ENCODE measurements around the gene DAPL1.

DAPL1 gene, protein sequence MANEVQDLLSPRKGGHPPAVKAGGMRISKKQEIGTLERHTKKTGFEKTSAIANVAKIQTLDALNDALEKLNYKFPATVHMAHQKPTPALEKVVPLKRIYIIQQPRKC

GRCh38 chr2:158795195-158795924 lies at the start of gene DAPL1:
Gene DAPL1, plus strand, starts transcription at chr2:158795317. Its CDS starts 56 bp downstream, at chr2:158795373.
- no peak for DNase-seq

GRCh38 chr2:158745866-158746382 lies 49.2 kb upstream of the DAPL1 start:
- no peak for DNase-seq

- DNase-seq = no peak
These were observed 48.6 kb upstream of the DAPL1 start for GRCh38 chr2:158746488-158746887.

DNA sequence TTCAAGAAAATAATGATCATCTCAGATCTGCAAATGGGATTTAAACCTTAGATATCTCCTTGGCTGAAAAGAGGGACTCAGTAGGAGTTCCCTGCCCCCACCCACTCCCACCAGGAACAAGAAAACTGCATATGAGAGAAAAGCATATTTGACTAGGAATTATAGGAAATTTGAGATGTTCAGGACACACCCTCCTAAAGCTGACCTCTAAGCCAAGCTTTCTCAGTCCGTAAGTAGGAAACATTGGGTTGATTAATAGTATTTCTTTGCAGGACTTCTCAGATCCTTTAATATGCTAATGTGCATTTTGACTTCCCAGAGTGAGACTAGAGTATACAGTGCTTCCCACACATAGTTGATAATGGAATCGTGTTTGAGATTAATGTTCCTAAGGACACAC lies 47.8 kb upstream of the DAPL1 start:
- DNase-seq = no peak

DNA sequence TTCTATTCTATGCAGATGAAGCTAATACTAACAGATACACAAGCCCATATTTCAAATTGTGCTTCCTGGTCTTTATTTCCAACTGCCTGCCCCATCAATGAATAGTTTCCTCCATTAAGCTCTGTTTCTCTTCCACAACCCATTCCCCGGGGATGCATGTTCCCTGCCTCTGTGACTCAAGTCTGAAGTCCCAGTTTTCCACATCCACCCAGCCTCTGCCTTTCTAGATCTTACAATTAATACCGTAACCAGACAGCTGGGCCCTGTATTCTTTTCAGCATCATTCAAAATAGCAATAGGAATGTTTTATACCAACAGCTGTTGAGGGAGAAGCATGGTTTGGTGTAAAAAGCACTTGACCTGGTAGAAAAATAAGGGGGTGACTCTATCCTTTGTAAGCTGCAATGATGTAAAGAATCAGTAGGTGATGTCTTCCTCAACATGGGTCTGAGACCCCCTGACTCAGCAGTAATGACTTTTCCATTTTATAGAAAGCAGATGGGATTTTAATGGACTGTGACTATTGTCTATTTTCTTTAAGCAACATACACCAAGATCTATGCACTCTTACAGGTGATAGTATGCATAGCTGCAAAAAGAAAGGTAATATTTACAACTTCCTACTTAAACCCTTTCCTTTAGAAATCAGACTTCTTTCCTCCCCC lies 46.1 kb upstream of the DAPL1 start:
- no peak for DNase-seq

GRCh38 chr2:158750458-158751125 lies 44.5 kb upstream of the DAPL1 start:
- DNase-seq = no peak

DNA sequence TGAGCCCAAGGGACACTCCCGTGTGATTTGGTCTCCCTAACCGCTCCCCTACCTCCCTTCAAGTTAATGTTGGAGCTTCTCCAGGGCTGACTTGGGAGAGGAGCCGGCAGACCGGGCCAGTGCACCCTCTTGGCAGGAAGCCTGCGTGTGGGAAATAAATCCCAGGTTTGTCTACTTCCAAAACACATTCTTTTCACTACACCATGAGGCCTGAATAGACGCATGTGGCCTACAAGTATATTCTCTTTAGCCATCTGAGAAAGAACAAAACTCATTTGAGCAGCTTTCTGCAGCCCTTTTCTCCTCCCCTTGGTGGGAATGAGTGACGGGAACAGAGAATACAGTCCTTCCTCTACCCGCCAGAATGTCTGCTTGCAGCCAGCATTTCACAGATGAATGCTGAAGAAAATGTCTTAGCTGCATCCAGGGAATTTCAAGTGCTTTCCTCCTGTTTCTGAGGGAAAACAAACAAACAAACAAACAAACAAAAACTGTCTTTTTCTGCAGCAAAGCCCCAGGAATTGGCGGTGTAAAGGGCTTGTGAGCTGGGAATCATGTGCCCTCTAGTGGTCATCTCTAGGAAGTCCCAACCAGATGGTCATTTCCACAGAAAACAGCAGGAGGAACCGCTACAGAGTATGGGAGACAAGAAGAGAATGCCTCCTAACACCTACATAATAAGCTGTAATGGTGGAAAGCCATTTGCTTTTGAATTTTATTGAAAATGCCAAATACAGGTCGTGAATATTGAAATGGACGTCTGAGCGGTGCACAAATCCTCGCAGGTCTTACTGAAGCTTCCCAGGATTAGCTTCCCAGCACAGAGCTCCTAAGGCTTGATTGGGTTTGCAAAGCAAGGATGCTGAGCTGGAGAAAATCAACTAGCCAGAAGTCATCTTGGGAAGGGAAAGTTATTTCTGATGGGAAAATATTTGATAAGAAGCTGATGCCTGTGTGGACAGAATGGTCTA lies 41.2 kb upstream of the DAPL1 start:
- peak; percentile 50 for DNase-seq

- DNase-seq = no peak
These were observed 39.6 kb upstream of the DAPL1 start for GRCh38 chr2:158755310-158756087.

DNA sequence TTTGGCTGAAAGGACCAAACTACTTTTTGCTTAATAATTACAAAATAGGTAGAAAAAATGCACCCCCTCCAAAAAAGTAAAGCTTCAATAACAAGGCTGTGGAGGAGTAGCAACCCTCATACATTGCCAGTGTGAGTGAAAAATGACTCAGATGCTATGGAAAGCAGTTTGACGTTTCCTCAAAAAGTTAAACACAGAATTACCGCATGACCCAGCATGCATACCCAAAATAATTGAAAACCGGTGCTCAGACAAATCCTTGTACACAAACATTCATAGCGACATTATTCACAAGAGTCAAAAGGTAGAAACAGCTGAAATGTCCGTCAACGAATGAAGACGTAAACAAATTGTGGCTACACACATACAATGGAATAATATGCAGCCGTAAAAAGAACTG lies 38.8 kb upstream of the DAPL1 start:
- DNase-seq = no peak

DNA sequence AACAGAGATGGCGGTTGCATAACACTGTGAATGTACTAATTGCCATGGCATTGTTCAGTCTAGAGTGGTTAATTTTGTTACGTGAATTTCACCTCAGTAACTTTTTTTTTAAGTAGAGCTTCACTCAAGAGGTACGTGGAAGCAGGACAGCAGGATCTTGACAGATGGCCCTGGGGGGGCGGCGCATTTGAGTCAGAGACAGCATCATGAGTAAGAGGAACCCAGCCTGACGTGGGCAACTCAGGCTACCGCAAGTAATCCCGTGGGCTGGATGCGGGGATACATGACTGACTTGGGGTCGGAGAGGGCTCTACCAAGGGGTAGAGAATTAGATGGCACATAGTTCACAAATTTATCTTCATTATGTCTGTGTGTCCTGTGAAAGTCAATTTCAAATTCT lies 38.1 kb upstream of the DAPL1 start:
- DNase-seq = no peak

DNA sequence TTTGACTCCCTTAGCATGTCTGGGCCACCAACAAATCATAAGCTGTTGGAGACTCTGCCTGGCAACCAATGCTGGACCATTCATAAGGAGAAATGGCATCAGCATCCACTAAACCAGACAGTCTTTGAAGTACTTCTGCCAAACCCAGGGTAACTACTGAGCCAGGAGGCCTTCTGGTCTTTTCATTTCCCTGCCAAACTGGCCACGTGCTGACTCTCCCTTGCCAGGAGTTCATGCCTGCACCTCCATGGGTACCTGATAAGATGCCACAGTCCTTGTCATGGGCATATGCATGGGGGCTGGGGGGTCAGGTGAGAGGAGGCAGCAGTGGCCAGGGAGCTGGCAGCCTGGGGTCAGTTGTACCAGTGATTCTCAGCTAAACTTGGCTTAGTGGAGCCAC lies 34.2 kb upstream of the DAPL1 start:
- DNase-seq = no peak

- no peak for DNase-seq
These were observed 33.5 kb upstream of the DAPL1 start for GRCh38 chr2:158761621-158762020.

DNA sequence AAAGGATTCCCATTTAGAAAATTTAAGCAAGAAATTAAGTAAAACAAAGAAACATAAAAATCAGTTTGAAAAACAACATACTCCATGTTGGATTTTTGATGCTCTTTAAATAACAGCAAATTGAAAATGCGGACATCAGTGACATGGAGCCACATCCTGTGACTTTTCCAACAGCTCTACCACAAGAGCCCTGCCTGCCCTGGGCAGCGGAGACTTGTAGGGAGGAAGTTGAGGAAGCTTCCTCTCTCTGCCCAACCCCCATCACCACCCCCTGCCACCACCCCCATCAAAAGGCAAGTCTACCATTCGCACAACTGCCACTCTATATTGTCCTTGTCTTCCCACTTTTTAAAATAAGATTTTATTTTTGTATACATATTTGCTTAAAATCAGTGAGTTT lies 32.8 kb upstream of the DAPL1 start:
- DNase-seq = no peak

GRCh38 chr2:158766524-158766923 lies 28.6 kb upstream of the DAPL1 start:
- no peak for DNase-seq

- DNase-seq = no peak
These were observed 22.6 kb upstream of the DAPL1 start for GRCh38 chr2:158772306-158773078.

DNA sequence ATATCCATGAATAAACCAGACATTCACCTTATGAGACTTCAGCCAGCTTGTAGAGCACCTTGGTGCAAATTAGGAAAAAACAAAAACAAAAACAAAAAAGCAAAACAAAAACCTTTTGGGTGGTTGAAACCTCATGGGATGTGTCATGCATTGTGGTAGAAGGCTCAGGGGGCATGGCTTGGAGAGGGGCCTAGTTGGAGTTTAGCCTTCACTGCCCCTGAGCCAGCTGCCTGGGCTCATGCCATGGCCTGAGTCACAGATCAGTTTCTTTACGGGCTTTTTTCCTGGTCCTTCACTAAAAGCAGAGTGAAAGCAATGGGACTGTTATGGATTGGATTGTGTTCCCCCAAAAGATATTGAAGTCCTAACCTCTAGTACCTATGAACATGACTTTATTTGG lies 22.0 kb upstream of the DAPL1 start:
- DNase-seq = no peak

DNA sequence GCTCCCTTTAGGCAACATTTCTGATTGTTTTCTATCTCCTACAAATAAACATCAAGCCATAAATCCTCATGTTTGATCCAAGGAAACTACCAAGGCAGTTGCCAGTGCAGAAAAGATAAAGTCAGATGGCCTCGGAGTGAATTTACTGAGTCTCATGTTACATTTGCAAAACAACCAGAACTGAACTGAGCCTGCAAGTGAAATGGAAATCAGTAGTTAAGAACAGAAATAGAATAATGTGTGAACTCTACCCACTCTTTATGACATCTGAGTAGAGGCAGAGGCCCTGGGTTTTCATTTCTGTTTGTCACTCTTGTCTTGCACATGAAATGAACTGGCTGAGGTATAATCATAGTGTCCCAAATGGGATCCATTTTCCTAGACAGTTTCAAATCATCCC lies 20.4 kb upstream of the DAPL1 start:
- DNase-seq = no peak

GRCh38 chr2:158775273-158776027 lies 19.7 kb upstream of the DAPL1 start:
- no peak for DNase-seq

DNA sequence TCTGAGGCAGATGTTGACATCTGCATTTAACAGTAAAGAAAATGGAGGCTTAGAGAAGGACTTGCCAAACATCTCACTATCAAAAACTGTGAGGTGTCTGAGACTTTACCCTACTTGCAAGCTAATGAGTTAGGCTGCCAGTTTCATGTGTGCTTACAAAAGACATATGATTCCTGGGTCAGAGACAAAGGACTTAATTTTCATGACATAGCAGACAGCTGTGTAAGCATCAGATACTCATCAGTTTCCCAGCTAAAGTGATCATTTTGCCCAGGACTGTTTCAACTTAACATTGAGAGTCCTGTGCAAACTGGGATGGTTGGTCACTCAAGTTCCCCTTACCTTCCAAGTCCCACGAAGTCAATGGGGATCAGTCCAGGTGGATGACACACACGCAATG lies 18.9 kb upstream of the DAPL1 start:
- no peak for DNase-seq

- DNase-seq = no peak
These were observed 18.0 kb upstream of the DAPL1 start for GRCh38 chr2:158777077-158777476.
